Gastrocnemius medialis (tissue), 4 donors: ENCODE data around the gene SETD1B. TPM values are rescaled to one million over a fixed set of nuclear protein-coding genes. Genes with fewer than 3 reads are reported as not detected.

Source experiments
- ATAC-seq, 2 donors: fragments of 150-250 bp; one replicate each; pipeline ENCODE4 v1.9.1; 2016
- DNase-seq, 2 donors: peaks; one replicate each; pipeline ENCODE4 v3.0.0-alpha.2; 2019
- H3K27ac ChIP-seq, 4 donors: fragments of 200-600 bp; sonication (generic); 1 replicate in 1 of 4; 2 replicates in 3 of 4; pipeline ENCODE4 v1.5.1; 2016 to 2018; ENCODE audit warnings: mild to moderate bottlenecking in 2 of 4, moderate library complexity in 1 of 4
- H3K27me3 ChIP-seq, 3 donors: fragments of 200-600 bp; sonication (generic) in 2 of 3; 1 replicate in 1 of 3; 2 replicates in 2 of 3; pipeline versions ENCODE4 v1.5.1 to v1.6.0; 2016 to 2019; ENCODE audit warnings: mild to moderate bottlenecking in 1 of 3, moderate library complexity in 1 of 3
- H3K36me3 ChIP-seq, 2 donors: fragments of 200-600 bp; sonication (generic) in 1 of 2; one replicate each; pipeline ENCODE4 v1.5.1; 2017 to 2018
- H3K4me1 ChIP-seq, 2 donors: fragments of 200-600 bp; sonication (generic) in 1 of 2; one replicate each; pipeline ENCODE4 v1.5.1; 2016 to 2017; ENCODE audit warnings: mild to moderate bottlenecking in 2 of 2
- H3K4me3 ChIP-seq, 4 donors: fragments of 200-600 bp; sonication (generic) in 3 of 4; 1 replicate in 1 of 4; 2 replicates in 3 of 4; pipeline ENCODE4 v1.5.1; 2016 to 2019; ENCODE audit warnings: mild to moderate bottlenecking in 2 of 4
- H3K9me3 ChIP-seq, 3 donors: fragments of 200-600 bp; sonication (generic) in 2 of 3; 1 replicate in 1 of 3; 2 replicates in 2 of 3; pipeline ENCODE4 v1.5.1; 2016 to 2019
- CTCF ChIP-seq, 5 experiments: fragments of 450-650 bp in 3 of 5; fragments of 200-600 bp in 2 of 5; sonication (generic) in 2 of 5; IDR thresholded peaks in 4 of 5; conservative IDR thresholded peaks in 1 of 5; 1 replicate in 4 of 5; 2 replicates in 1 of 5; pipeline ENCODE4 v1.5.1; 2016 to 2019; ENCODE audit warnings: antibody characterized with exemption in 5 of 5, mild to moderate bottlenecking in 3 of 5, moderate library complexity in 3 of 5
- POLR2A ChIP-seq, 2 donors: fragments of 450-650 bp; IDR thresholded peaks; one replicate each; pipeline ENCODE4 v1.6.1; 2017; ENCODE audit warnings: antibody characterized with exemption in 2 of 2, mild to moderate bottlenecking in 2 of 2, moderate library complexity in 2 of 2
- in situ Hi-C, 4 donors: fragments of 200-750 bp; cut with MboI; loops; one replicate each; pipeline versions ENCODE4 v1.15.0 to v1.8.0; 2017; ENCODE audit warnings: low sequenced_read_pairs in 4 of 4
- intact Hi-C: fragments of 100-400 bp; cut with DNase I; formaldehyde crosslinking; loops from one replicate; pipeline ENCODE4 v1.15.1; 2023; ENCODE audit warnings: low total_unique reads
- total RNA-seq, 4 donors: library from RNA; depleted of rRNA; stranded (reverse); fragments of >200 nt; gene quantifications; one replicate each; pipeline versions ENCODE4 v1.1.0 to v1.2.3, GENCODE V29; 2016

SETD1B gene
- total RNA-seq, 4 donors from 2014 or later, result 2.2 to 9.3 (median 6.2) TPM

GRCh38 chr12:121799156-121799841, 4.5 kb upstream of the SETD1B start:
- Histone ChIP-seq H3K4me3 (peak overlapping the region; percentile 72 to 86 (median 78)), H3K9me3 (no peaks in the 10 kb centered on the region), H3K27me3 (no peaks in the 10 kb centered on the region), H3K36me3 (no peaks in the 10 kb centered on the region), H3K27ac (peak overlapping the region; percentile 97 to 100 (median 99)), H3K4me1 (peaks cover 46 to 53% of the 10 kb centered on the region in 2 donors)
- TF ChIP-seq CTCF (IDR thresholded peaks at IDR 0.05 in 4 of 5, conservative IDR thresholded peaks at IDR 0.05 in 1 of 5) (peak in 1 of 5 experiments; percentile 27), POLR2A (IDR thresholded peaks at IDR 0.05) (peak; percentile 87 to 91)
- intact Hi-C loops, result loop anchor here (5.0 kb wide), 2 partner anchors 172 to 223 kb away; partner anchors contain the start of genes BCL7A and ORAI1
- in situ Hi-C loops, result loop anchor here in 3 of 4 donors (10.0 kb wide), 2 partner anchors 86 to 104 kb away; partner anchors contain the start of gene PSMD9 (in 3 of the 3)
- ATAC-seq, result peak; percentile 35
- peak; percentile 92 to 98 for DNase-seq

GRCh38 chr12:121799842-121800693, 3.7 kb upstream of the SETD1B start:
- Histone ChIP-seq H3K4me1 (peaks cover 43 to 49% of the 10 kb centered on the region in 2 donors), H3K4me3 (peak overlapping the region; percentile 72 to 86 (median 78)), H3K27ac (peak overlapping the region; percentile 97 to 100 (median 99)), H3K9me3 (no peaks in the 10 kb centered on the region), H3K27me3 (no peaks in the 10 kb centered on the region), H3K36me3 (no peaks in the 10 kb centered on the region)
- in situ Hi-C loops (loop anchor here in 3 of 4 donors (10.0 kb wide), 2 partner anchors 85 to 105 kb away; partner anchors contain the start of gene PSMD9 (in 3 of the 3)), intact Hi-C loops (loop anchor here (5.0 kb wide), 2 partner anchors 173 to 222 kb away; partner anchors contain the start of genes BCL7A and ORAI1)
- peak; percentile 89 to 93 for TF ChIP-seq POLR2A (IDR thresholded peaks at IDR 0.05)
- TF ChIP-seq CTCF (IDR thresholded peaks at IDR 0.05 in 4 of 5, conservative IDR thresholded peaks at IDR 0.05 in 1 of 5), result no peak
- ATAC-seq (peak; percentile 24 to 30), DNase-seq (peak; percentile 90 to 94)

GRCh38 chr12:121800694-121801594, 2.9 kb upstream of the SETD1B start:
- Histone ChIP-seq H3K4me1 (peaks cover 43 to 46% of the 10 kb centered on the region in 2 donors), H3K27me3 (no peaks in the 10 kb centered on the region), H3K9me3 (no peaks in the 10 kb centered on the region), H3K27ac (peak overlapping the region; percentile 97 to 100 (median 99)), H3K36me3 (no peaks in the 10 kb centered on the region), H3K4me3 (peak overlapping the region; percentile 66 to 86 (median 75))
- DNase-seq (peak in 1 of 2 donors; percentile 69), ATAC-seq (no peak)
- TF ChIP-seq POLR2A (IDR thresholded peaks at IDR 0.05), result no peak
- TF ChIP-seq CTCF (IDR thresholded peaks at IDR 0.05 in 4 of 5, conservative IDR thresholded peaks at IDR 0.05 in 1 of 5), result no peak
- intact Hi-C loops, result no loop called here
- in situ Hi-C loops, result no loop called here
